H1 (cell line): ENCODE measurements around the gene KLHL30. TPM values are rescaled to one million over a fixed set of nuclear protein-coding genes. Genes with fewer than 3 reads are reported as not detected.

ENCODE experiments used
- ASH2L ChIP-seq: fragments of 200-600, 300-600 bp; sonication (generic); IDR thresholded peaks from one replicate; pipeline ENCODE4 v1.7.1; 2017; ENCODE audit warnings: low read length
- BRCA1 ChIP-seq: IDR thresholded peaks from 2 replicates; pipeline ENCODE4 v1.6.1; 2012; ENCODE audit warnings: low read depth, low read length, improper control_type of control experiment
- E2F6 ChIP-seq: IDR thresholded peaks from 2 replicates; pipeline ENCODE4 v1.6.1; 2012; ENCODE audit warnings: inconsistent platforms
- HDAC2 ChIP-seq, 2 experiments: fragments of 300-600 bp in 1 of 2; sonication (generic) in 1 of 2; IDR thresholded peaks; 2 replicates each; pipeline ENCODE4 v1.6.1; 2011 to 2012; ENCODE audit warnings: low read depth in 2 of 2, low read length in 2 of 2, mild to moderate bottlenecking in 2 of 2, moderate library complexity in 2 of 2, borderline replicate concordance in 1 of 2, inconsistent platforms in 1 of 2
- KDM5A ChIP-seq: fragments of 200-600 bp; IDR thresholded peaks from 2 replicates; pipeline ENCODE4 v1.7.1; 2012; ENCODE audit warnings: mild to moderate bottlenecking, low read length, inconsistent platforms, mixed read lengths
- RBBP5 ChIP-seq: IDR thresholded peaks from 2 replicates; pipeline ENCODE4 v1.7.1; 2012; ENCODE audit warnings: low read depth, mild to moderate bottlenecking, inconsistent platforms, low read length, moderate library complexity, borderline replicate concordance
- TEAD4 ChIP-seq: IDR thresholded peaks from 2 replicates; pipeline ENCODE4 v1.6.1; 2012; ENCODE audit warnings: low read depth, low read length, inconsistent platforms, mixed read lengths
- polyA plus RNA-seq, 7 experiments: library from polyadenylated mRNA; depleted of rRNA in 3 of 7; stranded (reverse) in 5 of 7; unstranded in 2 of 7; fragments of >200 nt in 5 of 7; fragments of 200-250 nt in 2 of 7; gene quantifications; 1 replicate in 5 of 7; 2 replicates in 1 of 7; 4 replicates in 1 of 7; pipeline versions ENCODE4 v1.2.1 to v1.2.3, GENCODE V29; 2011 to 2013; ENCODE audit warnings: missing spikeins in 2 of 7, mixed read lengths in 2 of 7
- total RNA-seq: library from RNA; stranded (reverse); fragmentation: NEBNext Ultra II Directional; extraction: Animal tissue kit (Norgen Biotek cat#: 25700); gene quantifications from 2 replicates; pipeline ENCODE4 v1.2.1, GENCODE V29; 2021

Gene KLHL30
- total and polyA plus RNA-seq, 2 of the 8 experiments (the other 6 are each of a cell fraction or from before 2014, with no cell fraction given), result not detected

GRCh38 chr2:238134393-238134785 lies 4.1 kb upstream of the KLHL30 start (continued):
- TF ChIP-seq HDAC2 (IDR thresholded peaks at IDR 0.05; ENCODE audit: borderline replicate concordance in 1 of 2, low read depth in 2 of 2, low read length in 2 of 2), result no peak
- no peak for TF ChIP-seq BRCA1
- TF ChIP-seq ASH2L, result no peak
- no peak for TF ChIP-seq KDM5A
- TF ChIP-seq E2F6, result no peak
- TF ChIP-seq TEAD4, result no peak
- TF ChIP-seq RBBP5, result no peak
- TF ChIP-seq, all 59 proteins: peak for 0
